HepG2 (cell line): ENCODE data around the gene MYO3B. TPM values are rescaled to one million over a fixed set of nuclear protein-coding genes. Genes with fewer than 3 reads are reported as not detected.

Experiments used
- ATRX ChIP-seq: sonication (generic); formaldehyde crosslinking; IDR thresholded peaks from 2 replicates; pipeline ENCODE4 v1.4.0; 2020; ENCODE audit warnings: missing genetic modification reagents, borderline replicate concordance
- ELF1 ChIP-seq: sonication (generic); formaldehyde crosslinking; IDR thresholded peaks from 2 replicates; pipeline ENCODE4 v1.4.0; 2020; ENCODE audit warnings: missing genetic modification reagents
- GABPB1 ChIP-seq: IDR thresholded peaks from 2 replicates; pipeline ENCODE4 v1.6.1; 2016; ENCODE audit warnings: mild to moderate bottlenecking, missing genetic modification reagents, moderate library complexity, missing compliant biosample characterization
- MED1 ChIP-seq: sonication (generic); formaldehyde crosslinking; IDR thresholded peaks from 2 replicates; pipeline ENCODE4 v1.4.0; 2020; ENCODE audit warnings: missing genetic modification reagents
- MNT ChIP-seq: fragments of 450-650 bp; IDR thresholded peaks from 2 replicates; pipeline ENCODE4 v1.6.1; 2016
- MYNN ChIP-seq: sonication (generic); formaldehyde crosslinking; IDR thresholded peaks from 2 replicates; pipeline ENCODE4 v1.4.0; 2020; ENCODE audit warnings: mild to moderate bottlenecking, low read depth, missing genetic modification reagents
- NONO ChIP-seq, 2 experiments: fragments of 450-650 bp in 1 of 2; sonication (generic) in 1 of 2; formaldehyde crosslinking in 1 of 2; IDR thresholded peaks in 1 of 2; conservative IDR thresholded peaks in 1 of 2; 2 replicates each; pipeline versions ENCODE4 v1.6.1 to v1.8.0; 2017 to 2022; ENCODE audit warnings: mild to moderate bottlenecking in 1 of 2, missing genetic modification reagents in 1 of 2, moderate library complexity in 1 of 2
- PAXIP1 ChIP-seq: sonication (generic); formaldehyde crosslinking; conservative IDR thresholded peaks from 2 replicates; pipeline ENCODE4 v1.4.0; 2020; ENCODE audit warnings: mild to moderate bottlenecking, missing genetic modification reagents, moderate library complexity
- PRDM10 ChIP-seq: sonication (generic); formaldehyde crosslinking; IDR thresholded peaks from 2 replicates; pipeline ENCODE4 v1.4.0; 2020; ENCODE audit warnings: low read depth, missing genetic modification reagents
- RFXANK ChIP-seq: IDR thresholded peaks from 2 replicates; pipeline ENCODE4 v1.6.1; 2016
- RFXAP ChIP-seq: sonication (generic); formaldehyde crosslinking; IDR thresholded peaks from 2 replicates; pipeline ENCODE4 v1.4.0; 2020; ENCODE audit warnings: missing genetic modification reagents, borderline replicate concordance
- TBX2 ChIP-seq: sonication (generic); formaldehyde crosslinking; IDR thresholded peaks from 2 replicates; pipeline ENCODE4 v1.5.0; 2020; ENCODE audit warnings: missing genetic modification reagents, mild to moderate bottlenecking, borderline replicate concordance
- TRIM22 ChIP-seq: fragments of 450-650 bp; IDR thresholded peaks from 2 replicates; pipeline ENCODE4 v1.6.1; 2017
- ZBTB1 ChIP-seq: sonication (generic); formaldehyde crosslinking; IDR thresholded peaks from 2 replicates; pipeline ENCODE4 v1.4.0; 2020; ENCODE audit warnings: missing genetic modification reagents, borderline replicate concordance
- ZBTB7B ChIP-seq: sonication (generic); formaldehyde crosslinking; IDR thresholded peaks from 2 replicates; pipeline ENCODE4 v1.4.0; 2020; ENCODE audit warnings: missing genetic modification reagents
- ZC3H4 ChIP-seq: sonication (generic); formaldehyde crosslinking; IDR thresholded peaks from 2 replicates; pipeline ENCODE4 v1.4.0; 2020; ENCODE audit warnings: missing genetic modification reagents, borderline replicate concordance
- ZNF362 ChIP-seq: sonication (generic); formaldehyde crosslinking; IDR thresholded peaks from 2 replicates; pipeline ENCODE4 v1.4.0; 2020; ENCODE audit warnings: missing genetic modification reagents, mild to moderate bottlenecking, borderline replicate concordance
- ZNF615 ChIP-seq: sonication (generic); formaldehyde crosslinking; IDR thresholded peaks from 2 replicates; pipeline ENCODE4 v1.5.0; 2020; ENCODE audit warnings: mild to moderate bottlenecking, missing genetic modification reagents, borderline replicate concordance
- ZNF644 ChIP-seq: IDR thresholded peaks from 2 replicates; pipeline ENCODE4 v1.6.1; 2016; ENCODE audit warnings: low read depth
- polyA plus RNA-seq, 8 experiments: library from polyadenylated mRNA; depleted of rRNA in 3 of 8; stranded (reverse) in 7 of 8; unstranded in 1 of 8; fragments of >200 nt; fragmentation: Illumina TruSeq in 4 of 8; extraction: Trizol in 4 of 8; gene quantifications; 2 replicates each; pipeline versions ENCODE4 v1.2.1 to v1.2.3, GENCODE V29; 2011 to 2016; ENCODE audit warnings: low read depth in 4 of 8, missing spikeins in 1 of 8, mixed read lengths in 1 of 8; ENCODE audit not compliant: insufficient read depth in 1 of 8
- total RNA-seq, 5 experiments: library from RNA; depleted of rRNA; stranded (reverse); fragments of >200 nt; fragmentation: Illumina TruSeq; extraction: Trizol; gene quantifications; 2 replicates each; pipeline ENCODE4 v1.2.3, GENCODE V29; 2016; ENCODE audit warnings: low read depth in 1 of 5

MYO3B gene
- total and polyA plus RNA-seq, 2 of the 13 experiments (the other 11 are each of a cell fraction or from before 2014, with no cell fraction given), result 0.01 TPM; not detected in 1

GRCh38 chr2:170530284-170530745 is 352.4 kb downstream of the MYO3B start (continued):
- TF ChIP-seq ZNF362 (no peak), ELF1 (CRISPR knock-in tag) (peak; percentile 33), ZBTB7B (CRISPR knock-in tag) (peak; percentile 89), ATRX (no peak), GABPB1 (CRISPR knock-in tag) (peak; percentile 30; the same call in 1 of the 2 replicates), NONO (IDR thresholded peaks at IDR 0.05) (no peak), NONO (CRISPR knock-in tag; conservative IDR thresholded peaks at IDR 0.05) (no peak), TBX2 (CRISPR knock-in tag) (peak; percentile 84; the same call in 1 of the 2 replicates), PRDM10 (CRISPR knock-in tag) (0 out of 2 replicates have a peak, but pooled peaks have one; percentile 45), MNT (no peak), ZBTB1 (CRISPR knock-in tag) (no peak), RFXAP (0 out of 2 replicates have a peak, but pooled peaks have one; percentile 57), ZNF615 (CRISPR knock-in tag) (no peak), RFXANK (CRISPR knock-in tag) (0 out of 2 replicates have a peak, but pooled peaks have one; percentile 34), MED1 (peak; percentile 70), PAXIP1 (CRISPR knock-in tag) (peak; percentile 67), ZC3H4 (CRISPR knock-in tag) (no peak), MYNN (no peak), ZNF644 (CRISPR knock-in tag) (peak; percentile 79; the same call in 1 of the 2 replicates), TRIM22 (no peak)
